IPS-11a (cell line): ENCODE results near the gene CXXC1.
"Not testable (repeated sequence)": the region's sequence is repeated elsewhere in the genome, so short reads cannot be mapped to it uniquely, and the experiment has no call there.

Experiments used
- H3K4me3 ChIP-seq: one replicate; pipeline ENCODE4 v1.5.1; 2013; ENCODE audit warnings: low read depth, low read length, control low read depth

The CXXC1 gene

GRCh38 chr18:50276452-50276851, 11.0 kb downstream of the CXXC1 start:
- no peak overlapping the region for H3K4me3 ChIP-seq

- no peak overlapping the region for H3K4me3 ChIP-seq
Observed at GRCh38 chr18:50275503-50276036, 11.9 kb downstream of the CXXC1 start.

- no peak overlapping the region for H3K4me3 ChIP-seq
Observed at GRCh38 chr18:50274941-50275340, 12.6 kb downstream of the CXXC1 start.

- no peak overlapping the region for H3K4me3 ChIP-seq
Observed at GRCh38 chr18:50274044-50274442, 13.4 kb downstream of the CXXC1 start.

GRCh38 chr18:50273203-50274043, 14.1 kb downstream of the CXXC1 start:
- no peak overlapping the region for H3K4me3 ChIP-seq

GRCh38 chr18:50272568-50272967, 14.9 kb downstream of the CXXC1 start:
- no peak overlapping the region for H3K4me3 ChIP-seq

- peak overlapping the region; percentile 41 for H3K4me3 ChIP-seq
Observed at GRCh38 chr18:50268022-50268747, 19.3 kb downstream of the CXXC1 start.

GRCh38 chr18:50266248-50266704, 21.2 kb downstream of the CXXC1 start, which contains the start of gene CFAP53:
Gene CFAP53 (minus strand): TSS chr18:50266495. CDS start chr18:50266404, 91 bp downstream.
- peak within 1 kb of the TSS; percentile 71 for H3K4me3 ChIP-seq

- H3K4me3 ChIP-seq, result no peak overlapping the region
Observed at GRCh38 chr18:50262977-50263376, 24.5 kb downstream of the CXXC1 start.

GRCh38 chr18:50250935-50251334, 36.6 kb downstream of the CXXC1 start:
- H3K4me3 ChIP-seq, result no peak overlapping the region

GRCh38 chr18:50249576-50249975, 37.9 kb downstream of the CXXC1 start:
- H3K4me3 ChIP-seq, result no peak overlapping the region

- no peak overlapping the region for H3K4me3 ChIP-seq
Observed at GRCh38 chr18:50247561-50247960, 39.9 kb downstream of the CXXC1 start.

GRCh38 chr18:50241768-50242167, 45.7 kb downstream of the CXXC1 start:
- not testable (repeated sequence) for H3K4me3 ChIP-seq

- H3K4me3 ChIP-seq, result no peak overlapping the region
Observed at GRCh38 chr18:50240080-50240563, 47.4 kb downstream of the CXXC1 start.

GRCh38 chr18:50232419-50232818, 55.1 kb downstream of the CXXC1 start:
- H3K4me3 ChIP-seq, result no peak overlapping the region
